Ovary (tissue), 9 donors: ENCODE measurements around the gene CDKL4. TPM values are rescaled to one million over a fixed set of nuclear protein-coding genes. Genes with fewer than 3 reads are reported as not detected.

ENCODE experiments used
- DNase-seq, 5 donors: peaks; one replicate each; pipeline ENCODE4 v3.0.0-alpha.2; 2019 to 2020
- H3K27ac ChIP-seq, 2 donors: fragments of 200-600 bp; one replicate each; pipeline versions ENCODE4 v1.5.1 to v1.8.0; 2019 to 2022
- H3K27me3 ChIP-seq: fragments of 200-600 bp; one replicate; pipeline ENCODE4 v1.8.0; 2022
- H3K36me3 ChIP-seq: fragments of 200-600 bp; sonication (generic); one replicate; pipeline ENCODE4 v1.5.1; 2019
- H3K4me1 ChIP-seq: one replicate; pipeline ENCODE4 v1.8.1; 2013; ENCODE audit warnings: mild to moderate bottlenecking, moderate library complexity; ENCODE audit not compliant: insufficient read depth
- H3K4me3 ChIP-seq: fragments of 200-600 bp; sonication (generic); one replicate; pipeline ENCODE4 v1.5.1; 2017
- H3K9me3 ChIP-seq, 2 donors: fragments of 200-600 bp in 1 of 2; sonication (generic) in 1 of 2; one replicate each; pipeline versions ENCODE4 v1.5.1 to v1.8.1; 2013 to 2019; ENCODE audit warnings: mild to moderate bottlenecking in 1 of 2, moderate library complexity in 1 of 2
- CTCF ChIP-seq, 3 donors: fragments of 450-650 bp in 2 of 3; fragments of 200-600 bp in 1 of 3; IDR thresholded peaks; one replicate each; pipeline versions ENCODE4 v1.5.1 to v1.8.0; 2016 to 2022; ENCODE audit warnings: antibody characterized with exemption in 3 of 3, mild to moderate bottlenecking in 1 of 3
- EP300 ChIP-seq: sonication (generic); formaldehyde crosslinking; IDR thresholded peaks from one replicate; pipeline ENCODE4 v1.6.1; 2017; ENCODE audit warnings: antibody characterized with exemption
- POLR2A ChIP-seq: fragments of 450-650 bp; IDR thresholded peaks from one replicate; pipeline ENCODE4 v1.6.1; 2017; ENCODE audit warnings: antibody characterized with exemption, mild to moderate bottlenecking, moderate library complexity
- WGBS, 3 donors: extraction: QIAGEN DNeasy Blood & Tissue Kit in 1 of 3; methylation state at CpG; one replicate each; pipeline versions ENCODE4 v1.1.5 to v1.1.7; 2013 to 2017; 5-methylcytosine and 5-hydroxymethylcytosine counted together
- intact Hi-C, 4 donors: fragments of 100-400 bp; cut with DNase I; formaldehyde crosslinking; loops; one replicate each; pipeline versions ENCODE4 v1.11.0 to v1.15.1; 2022 to 2023
- polyA plus RNA-seq, 2 donors: library from polyadenylated mRNA; stranded (reverse); fragments of 200-250 nt in 1 of 2; fragments of 350-450 nt in 1 of 2; fragmentation: Illumina TruSeq in 1 of 2; extraction: RNeasy Lipid Tissue Mini Kit (QIAGEN cat#74804) in 1 of 2; gene quantifications; one replicate each; pipeline ENCODE4 v1.2.3, GENCODE V29; 2013 to 2014
- total RNA-seq, 7 donors: library from RNA; depleted of rRNA in 2 of 7; stranded (reverse); fragments of >200 nt in 2 of 7; fragmentation: NEBNext Ultra II Directional in 3 of 7; extraction: Animal tissue kit (Norgen Biotek cat#: 25700) in 3 of 7; gene quantifications; one replicate each; pipeline versions ENCODE4 v1.1.0 to v1.2.4, GENCODE V29; 2016 to 2023
- donor health status: DM: no; HTN: no; CAD: no; lungs with moderate emphysema.
- donor health status: DM: no; HTN: no; CAD: no.
- donor health status: Bipolar disorder and iron deficiency.
- donor health status: DM: yes; HTN: yes; CAD: no.
- donor health status: DM: no; HTN: no; CAD: no.
- donor health status: DM: yes; HTN: yes; CAD: no.

CDKL4 gene
- total and polyA plus RNA-seq, 9 donors = 0.12 to 2.7 (median 1.1) TPM; not detected in 1

GRCh38 chr2:39241588-39241987 lies 2.2 kb downstream of the CDKL4 start:
- DNase-seq = no peak
- intact Hi-C loops = no loop called here
- Histone ChIP-seq H3K4me3 (no peak overlapping the region), H3K27me3 (no peaks in the 10 kb centered on the region), H3K36me3 (no peaks in the 10 kb centered on the region), H3K9me3 (no peaks in the 10 kb centered on the region), H3K27ac (no peak overlapping the region), H3K4me1 (no peaks in the 10 kb centered on the region)
- WGBS, 3 donors = 79 to 88% (median 83%) methylated on average over 4 of the region's 4 CpGs
- TF ChIP-seq CTCF (IDR thresholded peaks at IDR 0.05) = no peak
- no peak for TF ChIP-seq EP300
- no peak for TF ChIP-seq POLR2A

- TF ChIP-seq POLR2A (no peak), EP300 (no peak), CTCF (IDR thresholded peaks at IDR 0.05) (no peak)
- H3K36me3 ChIP-seq = no peaks in the 10 kb centered on the region
- no peaks in the 10 kb centered on the region for H3K9me3 ChIP-seq
- intact Hi-C loops = no loop called here
- H3K27ac ChIP-seq = no peak overlapping the region
- WGBS, 3 donors = 90 to 94% (median 91%) methylated on average over 6 of the region's 6 CpGs
- no peaks in the 10 kb centered on the region for H3K27me3 ChIP-seq
- no peak overlapping the region for H3K4me3 ChIP-seq
- no peak for DNase-seq
- H3K4me1 ChIP-seq = no peaks in the 10 kb centered on the region
Observed at GRCh38 chr2:39240758-39241157, 3.0 kb downstream of the CDKL4 start.

- H3K36me3 ChIP-seq = no peaks in the 10 kb centered on the region
- no peaks in the 10 kb centered on the region for H3K4me1 ChIP-seq
- WGBS, 3 donors = 93 to 98% (median 94%) methylated on average over 1 of the region's 1 CpG
- H3K9me3 ChIP-seq = no peaks in the 10 kb centered on the region
- DNase-seq = no peak
- no peaks in the 10 kb centered on the region for H3K27me3 ChIP-seq
- no peak overlapping the region for H3K4me3 ChIP-seq
- H3K27ac ChIP-seq = no peak overlapping the region
- intact Hi-C loops = no loop called here
- TF ChIP-seq EP300 (no peak), CTCF (IDR thresholded peaks at IDR 0.05) (no peak), POLR2A (no peak)
Observed at GRCh38 chr2:39234754-39235153, 9.0 kb downstream of the CDKL4 start.

- Histone ChIP-seq H3K36me3 (no peaks in the 10 kb centered on the region), H3K27ac (no peak overlapping the region), H3K9me3 (no peaks in the 10 kb centered on the region), H3K4me1 (no peaks in the 10 kb centered on the region), H3K27me3 (no peaks in the 10 kb centered on the region), H3K4me3 (no peak overlapping the region)
- DNase-seq = no peak
- intact Hi-C loops = no loop called here
- TF ChIP-seq CTCF (IDR thresholded peaks at IDR 0.05) = no peak
- TF ChIP-seq EP300 = no peak
- no peak for TF ChIP-seq POLR2A
Observed at GRCh38 chr2:39232141-39232540, 11.6 kb downstream of the CDKL4 start.
